Endothelial cell of umbilical vein (primary cell): ENCODE data around the gene KIF22. TPM values are rescaled to one million over a fixed set of nuclear protein-coding genes. Genes with fewer than 3 reads are reported as not detected.
A peak's percentile ranks its signal among the peaks of the same experiment; 100 is the strongest.

ENCODE experiments used
- BruUV-seq: library from RNA; stranded (reverse); fragments of 400-500 nt; replicated peaks from 2 replicates; lab custom pipeline; 2021; lab: Mats Ljungman, UMichigan
- CTCF ChIA-PET: fragments of 300-600, 350-600 bp; sonication (Branson Sonifier 250); formaldehyde crosslinking; loops from one replicate; lab custom pipeline; 2021; ENCODE audit warnings: antibody characterized with exemption, inconsistent platforms; lab: Charles Lee
- POLR2A ChIA-PET: fragments of 300-600, 350-600 bp; sonication (Branson Sonifier 250); formaldehyde crosslinking; loops from one replicate; lab custom pipeline; 2021; ENCODE audit warnings: antibody characterized with exemption, inconsistent platforms; lab: Charles Lee
- DNase-seq: peaks from one replicate; pipeline ENCODE4 v3.0.0-alpha.2; 2011; ENCODE audit warnings: low read depth, low spot score
- FAIRE-seq: peaks from 2 replicates; lab custom pipeline; 2011; peaks lifted over from hg19 to GRCh38; lab: Jason Lieb, UNC
- H2AFZ ChIP-seq: 2 replicates; pipeline ENCODE4 v1.6.0; 2012; ENCODE audit warnings: low read depth, low read length, control low read depth, inconsistent platforms
- H3K27ac ChIP-seq: 2 replicates; pipeline ENCODE4 v1.5.1; 2011; ENCODE audit warnings: low read depth, mild to moderate bottlenecking, control low read depth, low read length, moderate library complexity; ENCODE audit not compliant: insufficient read depth
- H3K27me3 ChIP-seq, 2 experiments: 2 replicates each; pipeline versions ENCODE4 v1.6.0 to v1.6.1; 2011; ENCODE audit warnings: low read length in 2 of 2, mixed read lengths in 1 of 2; ENCODE audit not compliant: control insufficient read depth in 2 of 2, insufficient read depth in 2 of 2
- H3K36me3 ChIP-seq, 2 experiments: 2 replicates in 1 of 2; 3 replicates in 1 of 2; pipeline ENCODE4 v1.5.1; 2011; ENCODE audit warnings: low read length in 2 of 2, mild to moderate bottlenecking in 1 of 2, moderate library complexity in 1 of 2; ENCODE audit not compliant: control insufficient read depth in 2 of 2, insufficient read depth in 2 of 2; ENCODE audit errors: extremely low read depth in 1 of 2
- H3K4me1 ChIP-seq: 3 replicates; pipeline ENCODE4 v1.5.1; 2011; ENCODE audit warnings: mild to moderate bottlenecking, low read length; ENCODE audit not compliant: control insufficient read depth, insufficient read depth; ENCODE audit errors: extremely low read depth
- H3K4me2 ChIP-seq: 2 replicates; pipeline ENCODE4 v1.6.1; 2011; ENCODE audit warnings: low read length, control low read depth, mixed read lengths; ENCODE audit not compliant: insufficient read depth
- H3K4me3 ChIP-seq, 3 experiments: fragments of 200-600 bp in 1 of 3; sonication (generic), shearing (Covaris generic) in 1 of 3; replicated peaks in 1 of 3; 2 replicates each; pipeline ENCODE4 v1.5.1; 2011 to 2016; ENCODE audit warnings: control low read depth in 3 of 3, low read length in 3 of 3, mild to moderate bottlenecking in 2 of 3, inconsistent platforms in 1 of 3, low read depth in 1 of 3, moderate library complexity in 1 of 3; ENCODE audit not compliant: insufficient read depth in 1 of 3
- H3K79me2 ChIP-seq: 2 replicates; pipeline ENCODE4 v1.6.0; 2012; ENCODE audit warnings: low read length, inconsistent platforms; ENCODE audit not compliant: control insufficient read depth, insufficient read depth
- H3K9ac ChIP-seq: replicated peaks from 2 replicates; pipeline ENCODE3; 2011; ENCODE audit warnings: low read length, control low read depth; ENCODE audit not compliant: insufficient read depth; ENCODE audit errors: extremely low read depth
- H3K9me1 ChIP-seq: replicated peaks from 3 replicates; pipeline ENCODE4 v1.6.0; 2011; ENCODE audit warnings: mild to moderate bottlenecking, low read length; ENCODE audit not compliant: control insufficient read depth, insufficient read depth; ENCODE audit errors: extremely low read depth
- H3K9me3 ChIP-seq: replicated peaks from 2 replicates; pipeline ENCODE4 v1.5.1; 2012; ENCODE audit warnings: low read length, inconsistent platforms; ENCODE audit not compliant: control insufficient read depth, insufficient read depth
- H4K20me1 ChIP-seq: replicated peaks from 2 replicates; pipeline ENCODE3; 2011; ENCODE audit warnings: mild to moderate bottlenecking, low read length; ENCODE audit not compliant: control insufficient read depth, insufficient read depth; ENCODE audit errors: extremely low read depth
- CTCF ChIP-seq, 2 donors: IDR thresholded peaks; 1 replicate in 1 of 2; 2 replicates in 1 of 2; pipeline ENCODE4 v1.5.1; 2011; ENCODE audit warnings: low read length in 2 of 2, mild to moderate bottlenecking in 2 of 2, moderate library complexity in 2 of 2, control low read depth in 1 of 2, inconsistent platforms in 1 of 2, low read depth in 1 of 2; ENCODE audit not compliant: insufficient read depth in 1 of 2; ENCODE audit errors: extremely low read depth in 1 of 2
- EZH2 ChIP-seq: IDR thresholded peaks from 2 replicates; pipeline ENCODE4 v1.6.1; 2012; ENCODE audit warnings: borderline replicate concordance, low read depth, mild to moderate bottlenecking, moderate library complexity, low read length, inconsistent platforms; ENCODE audit not compliant: severe bottlenecking
- FOS ChIP-seq: IDR thresholded peaks from 2 replicates; pipeline ENCODE4 v1.6.1; 2011; ENCODE audit warnings: mild to moderate bottlenecking, low read length, moderate library complexity, borderline replicate concordance; ENCODE audit not compliant: insufficient read depth
- GATA2 ChIP-seq: IDR thresholded peaks from 2 replicates; pipeline ENCODE4 v1.7.0; 2011; ENCODE audit warnings: low read depth, mild to moderate bottlenecking, moderate library complexity, mixed read lengths, low read length; ENCODE audit not compliant: insufficient read length, insufficient read depth
- JUN ChIP-seq: IDR thresholded peaks from 2 replicates; pipeline ENCODE4 v1.6.1; 2011; ENCODE audit warnings: borderline replicate concordance, low read depth; ENCODE audit not compliant: insufficient read length, insufficient read depth
- POLR2AphosphoS5 ChIP-seq: IDR thresholded peaks from 2 replicates; pipeline ENCODE4 v1.6.1; 2012; ENCODE audit warnings: low read depth, mild to moderate bottlenecking, control low read depth, low read length, moderate library complexity; ENCODE audit not compliant: insufficient read depth
- dilution Hi-C: fragments of 300-500 bp; cut with MboI; formaldehyde crosslinking; loops from one replicate; pipeline ENCODE4 v1.15.0; 2019; ENCODE audit warnings: low sequenced_read_pairs; ENCODE audit not compliant: extremely low pct_ligation_motif_present
- intact Hi-C: fragments of 100-400 bp; cut with micrococcal nuclease; formaldehyde crosslinking; loops from one replicate; pipeline ENCODE4 v1.10.0; 2022
- polyA plus RNA-seq, 4 experiments: library from polyadenylated mRNA; depleted of rRNA in 3 of 4; stranded (reverse) in 3 of 4; unstranded in 1 of 4; fragments of >200 nt; gene quantifications; 2 replicates each; pipeline versions ENCODE4 v1.2.1 to v1.2.3, GENCODE V29; 2011 to 2012; ENCODE audit warnings: missing spikeins in 1 of 4
- total RNA-seq: library from RNA; stranded (reverse); gene quantifications from 2 replicates; pipeline ENCODE4 v1.2.3, GENCODE V29; 2021

The KIF22 gene
- total and polyA plus RNA-seq, 2 donors (not counting 3 experiments of a cell fraction or from before 2014, with no cell fraction given) = 67.3 to 90.0 TPM

GRCh38 chr16:29824589-29825144, 34.1 kb downstream of the KIF22 start:
- intact Hi-C loops = loop anchor here (1.0 to 10.0 kb wide), 5 partner anchors 8 to 148 kb away; partner anchors contain the start of genes ASPHD1, CDIPT, KCTD13 and PAGR1
- peaks cover 30% of the 10 kb centered on the region for H3K79me2 ChIP-seq
- FAIRE-seq (peak; percentile 96), DNase-seq (peak; percentile 85)
- H3K9me1 ChIP-seq = no peaks in the 10 kb centered on the region
- BruUV-seq = no TSS peak
- peaks cover 51% of the 10 kb centered on the region for H3K4me1 ChIP-seq
- ChIA-PET POLR2A (interaction anchor here (0.6 to 0.7 kb wide), 6 partner anchors 15 to 1014 kb away, joined by 3 to 16 read pairs (median 4); no protein-coding TSS in a partner anchor), CTCF (interaction anchor here (0.7 to 7.0 kb wide), 7 partner anchors 9 to 124 kb away, joined by 3 to 66 read pairs (median 5); partner anchors contain the start of gene PAGR1)
- H3K36me3 ChIP-seq = no peaks in the 10 kb centered on the region
- no peaks in the 10 kb centered on the region for H4K20me1 ChIP-seq
- no peak overlapping the region for H2AFZ ChIP-seq
- H3K9ac ChIP-seq = no peak overlapping the region
- TF ChIP-seq GATA2 (peak; percentile 38), POLR2AphosphoS5 (peak; percentile 31), JUN (peak; percentile 81), FOS (peak; percentile 67), EZH2 (no peak), CTCF (IDR thresholded peaks at IDR 0.05; ENCODE audit: extremely low read depth in 1 of 2, insufficient read depth in 1 of 2, low read depth in 1 of 2, low read length in 2 of 2) (no peak)
- no peaks in the 10 kb centered on the region for H3K9me3 ChIP-seq
- H3K4me3 ChIP-seq = no peak overlapping the region
- dilution Hi-C loops = no loop called here
- peak overlapping the region; percentile 73 for H3K27ac ChIP-seq
- H3K4me2 ChIP-seq = peak overlapping the region; percentile 40
- H3K27me3 ChIP-seq = no peaks in the 10 kb centered on the region
